Glomerular visceral epithelial cell (primary cell): ENCODE results near the gene SSBP2.

Source experiments
- DNase-seq: peaks from one replicate; pipeline ENCODE4 v3.0.0-alpha.2; 2016; ENCODE audit errors: extremely low spot score

The SSBP2 gene

GRCh38 chr5:81393783-81394718, 356.8 kb downstream of the SSBP2 start, which contains the start of gene ACOT12:
Gene ACOT12, minus strand, starts transcription at chr5:81394134. Its CDS starts 20 bp downstream, at chr5:81394114.
- no peak for DNase-seq

GRCh38 chr5:81393430-81393782, 357.5 kb downstream of the SSBP2 start:
- DNase-seq, result no peak

GRCh38 chr5:81389025-81389424, 361.9 kb downstream of the SSBP2 start:
- DNase-seq, result no peak

GRCh38 chr5:81388169-81388568, 362.7 kb downstream of the SSBP2 start:
- DNase-seq, result no peak

- no peak for DNase-seq
Observed at GRCh38 chr5:81383867-81384266, 367.0 kb downstream of the SSBP2 start.

GRCh38 chr5:81371354-81371876, 379.5 kb downstream of the SSBP2 start:
- no peak for DNase-seq

- DNase-seq, result no peak
Observed at GRCh38 chr5:81370912-81371311, 380.0 kb downstream of the SSBP2 start.

- DNase-seq, result no peak
Observed at GRCh38 chr5:81365541-81365940, 385.4 kb downstream of the SSBP2 start.

GRCh38 chr5:81363093-81363871, 387.6 kb downstream of the SSBP2 start:
- no peak for DNase-seq
